K562 (cell line): Measurements from ENCODE around the gene HIP1R. TPM values are rescaled to one million over a fixed set of nuclear protein-coding genes. Genes with fewer than 3 reads are reported as not detected.
"Not testable (repeated sequence)": the region's sequence is repeated elsewhere in the genome, so short reads cannot be mapped to it uniquely, and the experiment has no call there.

Source experiments
- ATAC-seq: fragments of 200-7000 bp; cut with Tn5 transposase; 3 replicates; pipeline ENCODE4 v1.9.1; 2020; ENCODE audit warnings: moderate library complexity
- BruUV-seq: library from RNA; stranded (reverse); fragments of 400-500 nt; replicated peaks from 2 replicates; lab custom pipeline; 2021; lab: Mats Ljungman, UMichigan
- CTCF ChIA-PET: fragments of 300-600 bp; formaldehyde crosslinking; extraction: SDS; loops from one replicate; lab custom pipeline; 2021; ENCODE audit warnings: low intra/inter-chr PET ratio; lab: Yijun Ruan, JAX
- POLR2A ChIA-PET: fragments of 300-600, 350-650 bp; sonication (Branson Sonifier 250); formaldehyde crosslinking; extraction: SDS; loops from one replicate; lab custom pipeline; 2021; ENCODE audit warnings: antibody characterized with exemption, inconsistent platforms; lab: Yijun Ruan, JAX
- DNase-seq, 4 experiments: peaks; one replicate each; pipeline versions ENCODE4 v3.0.0 to v3.0.0-alpha.2; 2011 to 2018; ENCODE audit warnings: low spot score in 3 of 4, mixed read lengths in 3 of 4; ENCODE audit errors: extremely low read depth in 1 of 4
- FAIRE-seq: peaks from 2 replicates; lab custom pipeline; 2011; peaks lifted over from hg19 to GRCh38; lab: Jason Lieb, UNC
- H2AFZ ChIP-seq: 2 replicates; pipeline ENCODE4 v1.6.0; 2011; ENCODE audit warnings: low read depth, low read length, control low read depth, inconsistent platforms
- H3K27ac ChIP-seq: fragments of 200-600 bp; 3 replicates; pipeline ENCODE4 v1.8.0; 2011; ENCODE audit warnings: low read depth, mild to moderate bottlenecking, control low read depth, inconsistent platforms, low read length, moderate library complexity, mixed read lengths; ENCODE audit errors: extremely low read depth
- H3K27me3 ChIP-seq, 2 experiments: fragments of 300-600 bp in 1 of 2; 2 replicates in 1 of 2; 3 replicates in 1 of 2; pipeline versions ENCODE4 v1.6.0 to v1.8.0; 2011; ENCODE audit warnings: inconsistent platforms in 2 of 2, low read length in 2 of 2, mild to moderate bottlenecking in 1 of 2, mixed read lengths in 1 of 2, moderate library complexity in 1 of 2; ENCODE audit not compliant: control insufficient read depth in 2 of 2, insufficient read depth in 2 of 2
- H3K36me3 ChIP-seq: fragments of 300-600 bp; 3 replicates; pipeline ENCODE4 v1.8.0; 2011; ENCODE audit warnings: mild to moderate bottlenecking, low read length, inconsistent platforms; ENCODE audit not compliant: control insufficient read depth, insufficient read depth
- H3K4me1 ChIP-seq, 2 experiments: fragments of 200-600 bp in 1 of 2; replicated peaks in 1 of 2; 2 replicates in 1 of 2; 3 replicates in 1 of 2; pipeline versions ENCODE4 v1.5.1 to v1.8.0; 2011; ENCODE audit warnings: inconsistent platforms in 2 of 2, low read length in 2 of 2, mild to moderate bottlenecking in 1 of 2, mixed read lengths in 1 of 2, moderate library complexity in 1 of 2; ENCODE audit not compliant: control insufficient read depth in 2 of 2, insufficient read depth in 2 of 2
- H3K4me2 ChIP-seq: 2 replicates; pipeline ENCODE4 v1.6.1; 2011; ENCODE audit warnings: low read length, control low read depth, inconsistent platforms, mixed read lengths; ENCODE audit not compliant: insufficient read depth
- H3K4me3 ChIP-seq: fragments of 200-600 bp; sonication (generic), shearing (Covaris generic); 2 replicates; pipeline ENCODE4 v1.5.1; 2016; ENCODE audit warnings: control low read depth, inconsistent platforms
- H3K79me2 ChIP-seq: fragments of 200-600 bp; 3 replicates; pipeline ENCODE4 v1.8.0; 2011; ENCODE audit warnings: low read length, inconsistent platforms; ENCODE audit not compliant: control insufficient read depth, insufficient read depth
- H3K9ac ChIP-seq, 2 experiments: 2 replicates each; pipeline versions ENCODE4 v1.6.0 to v1.6.1; 2011; ENCODE audit warnings: low read depth in 2 of 2, low read length in 2 of 2, control low read depth in 1 of 2, inconsistent platforms in 1 of 2, mild to moderate bottlenecking in 1 of 2, mixed read lengths in 1 of 2; ENCODE audit not compliant: insufficient read depth in 1 of 2
- H3K9me1 ChIP-seq: one replicate; pipeline ENCODE4 v1.6.0; 2011; ENCODE audit warnings: inconsistent platforms, mild to moderate bottlenecking, low read length, moderate library complexity; ENCODE audit not compliant: control insufficient read depth, insufficient read depth
- H3K9me3 ChIP-seq: replicated peaks from 2 replicates; pipeline ENCODE4 v1.5.1; 2011; ENCODE audit warnings: low read depth, low read length, inconsistent platforms; ENCODE audit not compliant: control insufficient read depth, insufficient read depth
- H4K20me1 ChIP-seq: replicated peaks from 2 replicates; pipeline ENCODE4 v1.6.1; 2011; ENCODE audit warnings: low read length, inconsistent platforms, mixed read lengths; ENCODE audit not compliant: control insufficient read depth, insufficient read depth
- ATF3 ChIP-seq, 2 experiments: fragments of 450-650 bp in 1 of 2; sonication (generic) in 1 of 2; formaldehyde crosslinking in 1 of 2; IDR thresholded peaks in 1 of 2; conservative IDR thresholded peaks in 1 of 2; 2 replicates each; pipeline versions ENCODE4 v1.6.1 to v1.8.1; 2016 to 2023; ENCODE audit warnings: mild to moderate bottlenecking in 2 of 2, moderate library complexity in 2 of 2, inconsistent platforms in 1 of 2, missing genetic modification reagents in 1 of 2
- JUND ChIP-seq, 2 experiments: IDR thresholded peaks; 2 replicates in 1 of 2; 3 replicates in 1 of 2; pipeline ENCODE4 v1.6.1; 2011; ENCODE audit warnings: borderline replicate concordance in 2 of 2, low read depth in 2 of 2, low read length in 2 of 2, improper control_type of control experiment in 1 of 2, missing biosample characterization in 1 of 2, missing genetic modification characterization in 1 of 2, missing genetic modification reagents in 1 of 2
- ZNF384 ChIP-seq: IDR thresholded peaks from 2 replicates; pipeline ENCODE4 v1.6.1; 2012; ENCODE audit warnings: low read depth, low read length, improper control_type of control experiment
- WGBS: fragments of 100-300 bp; shearing (Covaris generic); methylation state at CpG from one replicate; pipeline ENCODE4 v1.1.6; 2016; ENCODE audit warnings: low coverage, mixed read lengths; ENCODE audit not compliant: insufficient coverage; ENCODE audit errors: missing lambda C conversion rate; 5-methylcytosine and 5-hydroxymethylcytosine counted together
- in situ Hi-C: fragments of 300-500 bp; cut with MboI; formaldehyde crosslinking; loops from 4 replicates; pipeline ENCODE4 v1.15.0; 2018; ENCODE audit warnings: inconsistent platforms, mixed read lengths
- intact Hi-C: fragments of 100-400 bp; cut with micrococcal nuclease; formaldehyde crosslinking; loops from 2 replicates; pipeline ENCODE4 v1.14.2; 2022
- polyA plus RNA-seq, 8 experiments: library from polyadenylated mRNA; depleted of rRNA in 4 of 8; stranded (reverse) in 5 of 8; unstranded in 3 of 8; fragments of >200 nt; fragmentation: Nextera tagmentation in 2 of 8; fragmentation: Illumina TruSeq in 1 of 8; extraction: Ambion mirVana in 2 of 8; extraction: Trizol in 1 of 8; gene quantifications; 2 replicates each; pipeline versions ENCODE4 v1.2.1 to v1.2.3, GENCODE V29; 2011 to 2014; ENCODE audit warnings: inconsistent platforms in 1 of 8, missing spikeins in 1 of 8
- total RNA-seq, 7 experiments: library from RNA; depleted of rRNA in 6 of 7; stranded (reverse); fragments of >200 nt in 6 of 7; fragmentation: Illumina TruSeq in 2 of 7; extraction: Trizol in 2 of 7; gene quantifications; 2 replicates each; pipeline versions ENCODE4 v1.2.1 to v1.2.3, GENCODE V29; 2011 to 2021; ENCODE audit warnings: low replicate concordance in 1 of 7

HIP1R gene
- total and polyA plus RNA-seq, 9 of the 15 experiments (the other 6 are each of a cell fraction or from before 2014, with no cell fraction given), result 0.15 to 31.0 (median 14.2) TPM

DNA sequence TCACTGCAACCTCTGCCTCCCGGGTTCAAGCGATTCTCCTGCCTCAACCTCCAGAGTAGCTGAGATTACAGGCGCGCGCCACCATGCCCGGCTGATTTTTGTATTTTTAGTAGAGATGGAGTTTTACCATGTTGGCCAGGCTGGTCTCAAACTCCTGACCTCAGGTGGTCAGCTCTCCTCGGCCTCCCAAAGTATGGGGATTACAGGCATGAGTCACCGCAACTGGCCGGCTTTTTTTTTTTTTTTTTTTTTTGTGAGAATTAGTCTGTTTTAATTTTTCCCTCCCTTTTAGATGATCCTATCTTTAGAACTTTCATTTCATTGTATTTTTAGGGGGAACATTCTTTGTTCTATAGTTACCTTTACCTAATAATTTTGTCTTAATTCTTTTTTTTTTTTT is 30.3 kb upstream of the HIP1R start:
- CTCF ChIA-PET; in situ Hi-C loops; H3K4me3 ChIP-seq; H3K79me2 ChIP-seq; ATAC-seq; H3K4me1 ChIP-seq; H3K9me3 ChIP-seq; intact Hi-C loops; TF ChIP-seq ATF3 (CRISPR knock-in tag; conservative IDR thresholded peaks at IDR 0.05); JUND (tag; IDR thresholded peaks at IDR 0.05; ENCODE audit: borderline replicate concordance, low read depth, low read length): not testable (repeated sequence)
- TF ChIP-seq ATF3 (IDR thresholded peaks at IDR 0.05) (peak; percentile 49), JUND (IDR thresholded peaks at IDR 0.05; ENCODE audit: borderline replicate concordance, low read depth, low read length) (0 out of 2 replicates have a peak, but pooled peaks have one; percentile 28), ZNF384 (peak; percentile 64)
- TF ChIP-seq, all 486 proteins: peak for 3; not testable (repeated sequence) for 483
- not testable (repeated sequence) for H2AFZ ChIP-seq, H3K27ac ChIP-seq, DNase-seq, BruUV-seq, H3K36me3 ChIP-seq, H3K27me3 ChIP-seq, FAIRE-seq, H3K9ac ChIP-seq, H4K20me1 ChIP-seq, H3K9me1 ChIP-seq, H3K4me2 ChIP-seq
- WGBS, result 60% methylated on average over 5 of the region's 9 CpGs
- POLR2A ChIA-PET, result interaction anchor here (0.6 to 1.3 kb wide), 2 partner anchors 52 to 148 kb away, joined by 3 read pairs; partner anchors contain the start of gene DENR
